CD4-positive, alpha-beta T cell treated with Interleukin-17A for 4 hours (primary cell): Measurements from ENCODE around the gene KDM4B.
A peak's percentile ranks its signal among the peaks of the same experiment; 100 is the strongest.
"Not testable (repeated sequence)": the region's sequence is repeated elsewhere in the genome, so short reads cannot be mapped to it uniquely, and the experiment has no call there.

Source experiments
- DNase-seq: peaks from one replicate; pipeline ENCODE4 v3.0.0-alpha.2; 2020; ENCODE audit warnings: mixed read lengths

Gene KDM4B

GRCh38 chr19:4969292-4969771 is 419 bp downstream of the KDM4B start:
- no peak for DNase-seq

GRCh38 chr19:4969772-4970531 is 1.0 kb downstream of the KDM4B start:
- peak; percentile 12 for DNase-seq

- peak; percentile 18 for DNase-seq
Observed at GRCh38 chr19:4970558-4971423, 1.9 kb downstream of the KDM4B start.

GRCh38 chr19:4971424-4971793 is 2.5 kb downstream of the KDM4B start:
- DNase-seq = peak; percentile 55

- no peak for DNase-seq
Observed at GRCh38 chr19:4971816-4972495, 3.0 kb downstream of the KDM4B start.

GRCh38 chr19:4972509-4973230 is 3.8 kb downstream of the KDM4B start:
- no peak for DNase-seq

- no peak for DNase-seq
Observed at GRCh38 chr19:4974880-4975469, 6.1 kb downstream of the KDM4B start.

GRCh38 chr19:4975601-4976000 is 6.7 kb downstream of the KDM4B start:
- DNase-seq = not testable (repeated sequence)

- no peak for DNase-seq
Observed at GRCh38 chr19:4976401-4977298, 7.7 kb downstream of the KDM4B start.

- no peak for DNase-seq
Observed at GRCh38 chr19:4977299-4978174, 8.6 kb downstream of the KDM4B start.

GRCh38 chr19:4979211-4979807 is 10.4 kb downstream of the KDM4B start:
- DNase-seq = no peak

GRCh38 chr19:4980067-4980466 is 11.2 kb downstream of the KDM4B start:
- DNase-seq = no peak

GRCh38 chr19:4980838-4981680 is 12.1 kb downstream of the KDM4B start:
- no peak for DNase-seq

- no peak for DNase-seq
Observed at GRCh38 chr19:4981681-4981958, 12.7 kb downstream of the KDM4B start.

- DNase-seq = no peak
Observed at GRCh38 chr19:4983346-4984105, 14.6 kb downstream of the KDM4B start.

GRCh38 chr19:4984106-4984380 is 15.1 kb downstream of the KDM4B start:
- no peak for DNase-seq

- DNase-seq = no peak
Observed at GRCh38 chr19:4984438-4984990, 15.6 kb downstream of the KDM4B start.

- DNase-seq = no peak
Observed at GRCh38 chr19:4985551-4985991, 16.7 kb downstream of the KDM4B start.
